Anterior cingulate cortex (tissue), 58 donors: ENCODE measurements around the gene KRTAP5-9.
"Not testable (repeated sequence)": the region's sequence is repeated elsewhere in the genome, so short reads cannot be mapped to it uniquely, and the experiment has no call there.

Experiments used
- DNase-seq, 58 donors: peaks; one replicate each; lab custom pipeline; 2025; lab: John Stamatoyannopoulos, UW

The KRTAP5-9 gene

DNA sequence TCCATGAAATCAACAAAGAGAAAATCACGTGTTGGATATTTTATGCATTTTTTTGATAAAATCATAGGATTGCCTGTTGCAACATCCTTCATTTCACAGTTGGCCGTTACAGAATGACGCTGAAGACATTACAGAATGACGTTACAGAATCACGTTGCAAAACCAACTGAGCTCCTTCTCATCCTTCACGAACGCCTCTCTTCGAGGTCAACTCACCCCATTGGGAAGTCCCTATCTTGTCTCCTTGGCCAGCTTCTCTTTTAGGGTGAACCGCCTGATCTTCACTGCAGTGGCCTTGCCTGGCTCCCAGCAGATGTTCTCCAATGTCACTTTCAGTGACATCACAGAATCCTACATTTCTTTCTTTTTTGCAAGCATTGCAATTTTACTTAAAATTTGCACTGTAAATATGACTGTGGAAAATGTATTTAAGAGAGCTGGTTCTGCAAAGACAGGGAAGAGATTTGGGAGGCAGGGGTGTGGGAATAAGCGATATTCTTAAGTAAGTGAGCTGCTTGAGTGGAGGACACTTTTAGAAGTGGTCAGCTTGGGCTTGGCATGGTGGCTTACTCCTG lies 16.1 kb upstream of the KRTAP5-9 start:
- no peak for DNase-seq

DNA sequence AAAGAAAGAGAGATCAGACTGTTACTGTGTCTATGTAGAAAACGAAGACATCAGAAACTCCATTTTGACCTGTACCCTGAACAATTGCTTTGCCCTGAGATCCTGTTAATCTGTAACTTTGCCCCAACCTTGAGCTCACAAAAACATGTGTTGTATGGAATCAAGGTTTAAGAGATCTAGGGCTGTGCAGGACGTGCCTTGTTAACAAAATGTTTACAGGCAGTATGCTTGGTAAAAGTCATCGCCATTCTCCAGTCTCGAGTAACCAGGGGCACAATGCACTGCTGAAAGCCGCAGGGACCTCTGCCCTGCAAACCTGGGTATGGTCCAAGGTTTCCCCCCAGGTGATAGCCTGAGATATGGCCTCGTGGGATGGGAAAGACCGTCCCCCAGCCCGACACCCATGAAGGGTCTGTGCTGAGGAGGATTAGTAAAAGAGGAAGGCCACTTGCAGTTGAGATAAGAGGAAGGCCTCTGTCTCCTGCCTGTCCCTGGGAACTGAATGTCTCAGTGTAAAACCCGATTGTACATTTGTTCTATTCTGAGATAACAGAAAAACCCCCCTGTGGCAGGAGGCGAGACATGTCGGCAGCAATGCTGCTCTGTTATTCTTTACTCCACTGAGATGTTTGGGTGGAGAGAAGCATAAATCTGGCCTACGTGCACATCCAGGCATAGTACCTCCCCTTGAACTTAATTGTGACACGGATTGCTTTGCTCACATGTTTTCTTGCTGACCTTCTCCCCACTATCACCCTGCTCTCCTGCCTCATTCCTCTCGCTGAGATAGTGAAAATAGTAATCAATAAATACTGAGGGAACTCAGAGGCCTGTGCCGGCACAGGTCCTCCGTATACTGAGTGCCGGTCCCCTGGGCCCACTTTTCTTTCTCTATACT lies 13.3 kb upstream of the KRTAP5-9 start:
- not testable (repeated sequence) for DNase-seq

DNA sequence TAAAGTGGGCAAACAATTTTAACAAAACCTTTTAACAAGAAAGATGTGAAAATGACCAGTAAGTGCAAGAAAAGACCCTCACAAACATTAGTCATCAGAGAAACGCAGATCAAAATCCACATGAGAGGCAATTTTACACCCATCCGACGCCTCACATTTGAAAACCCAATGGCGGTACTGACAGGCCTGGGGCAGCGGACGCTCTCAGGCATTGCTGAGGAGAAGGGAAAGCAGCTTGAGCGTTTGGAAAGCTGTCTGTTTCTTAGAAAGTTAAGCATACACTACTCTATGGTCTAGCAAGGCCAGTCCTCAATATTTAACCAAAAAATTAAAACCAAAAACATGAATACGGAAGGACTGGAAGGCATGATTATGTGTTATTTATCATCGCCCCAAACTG lies 12.4 kb upstream of the KRTAP5-9 start:
- DNase-seq, result no peak

DNA sequence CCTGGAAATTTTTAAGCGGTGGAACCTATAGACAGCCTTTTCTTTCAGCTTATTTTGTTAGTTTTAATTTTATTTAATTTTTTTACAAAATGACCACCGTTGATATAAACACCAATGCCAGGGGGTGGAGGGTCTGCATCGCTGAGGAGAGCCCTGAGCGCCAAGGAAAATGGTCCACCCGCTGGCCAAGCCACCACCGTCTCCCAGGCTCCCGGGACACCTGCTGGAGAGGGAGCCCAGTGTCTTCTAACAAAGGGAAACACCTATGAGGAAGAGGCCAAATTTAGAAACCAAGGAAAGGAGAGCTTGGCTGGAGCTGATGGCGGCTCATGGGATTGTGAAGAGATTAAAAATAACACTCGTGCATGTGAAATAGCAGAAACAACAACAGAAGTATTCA lies 10.7 kb upstream of the KRTAP5-9 start:
- no peak for DNase-seq

DNA sequence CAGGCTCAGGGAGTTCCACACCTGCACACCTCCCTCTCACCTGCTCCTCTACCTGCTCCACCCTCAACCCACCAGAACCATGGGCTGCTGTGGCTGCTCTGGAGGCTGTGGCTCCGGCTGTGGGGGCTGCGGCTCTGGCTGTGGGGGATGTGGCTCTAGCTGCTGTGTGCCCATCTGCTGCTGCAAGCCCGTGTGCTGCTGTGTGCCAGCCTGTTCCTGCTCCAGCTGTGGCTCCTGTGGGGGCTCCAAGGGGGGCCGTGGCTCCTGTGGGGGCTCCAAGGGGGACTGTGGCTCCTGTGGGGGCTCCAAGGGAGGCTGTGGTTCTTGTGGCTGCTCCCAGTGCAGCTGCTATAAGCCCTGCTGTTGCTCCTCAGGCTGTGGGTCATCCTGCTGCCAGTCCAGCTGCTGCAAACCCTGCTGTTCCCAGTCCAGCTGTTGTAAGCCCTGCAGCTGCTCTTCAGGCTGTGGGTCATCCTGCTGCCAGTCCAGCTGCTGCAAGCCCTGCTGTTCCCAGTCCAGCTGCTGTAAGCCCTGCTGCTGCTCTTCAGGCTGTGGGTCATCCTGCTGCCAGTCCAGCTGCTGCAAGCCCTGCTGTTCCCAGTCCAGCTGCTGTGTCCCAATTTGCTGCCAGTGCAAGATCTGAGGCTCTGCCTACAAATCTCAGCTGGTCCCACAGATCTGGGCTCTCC lies 10.1 kb upstream of the KRTAP5-9 start, which contains the start of gene KRTAP5-8:
KRTAP5-8 (plus strand) TSS at position 49 of the 689 bp plus-strand sequence; CDS start at position 80, 31 bp downstream.
- not testable (repeated sequence) for DNase-seq

DNA sequence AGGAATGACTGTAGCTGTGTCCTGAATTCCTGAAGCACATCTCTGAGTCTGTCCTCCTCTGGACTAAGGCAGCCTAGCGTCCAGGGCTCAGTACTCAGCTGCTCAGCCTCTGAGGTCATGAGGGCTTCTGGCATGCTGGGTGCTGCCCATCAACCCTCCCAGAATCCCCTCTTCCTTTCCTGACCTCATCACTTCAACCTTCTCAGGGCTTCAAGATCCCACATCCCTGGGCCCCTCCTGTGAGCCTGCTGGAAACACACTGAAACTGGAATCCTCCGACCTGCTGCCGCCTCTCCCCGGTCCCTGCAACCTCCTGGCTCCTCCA lies 9.6 kb upstream of the KRTAP5-9 start:
- DNase-seq, result no peak

DNA sequence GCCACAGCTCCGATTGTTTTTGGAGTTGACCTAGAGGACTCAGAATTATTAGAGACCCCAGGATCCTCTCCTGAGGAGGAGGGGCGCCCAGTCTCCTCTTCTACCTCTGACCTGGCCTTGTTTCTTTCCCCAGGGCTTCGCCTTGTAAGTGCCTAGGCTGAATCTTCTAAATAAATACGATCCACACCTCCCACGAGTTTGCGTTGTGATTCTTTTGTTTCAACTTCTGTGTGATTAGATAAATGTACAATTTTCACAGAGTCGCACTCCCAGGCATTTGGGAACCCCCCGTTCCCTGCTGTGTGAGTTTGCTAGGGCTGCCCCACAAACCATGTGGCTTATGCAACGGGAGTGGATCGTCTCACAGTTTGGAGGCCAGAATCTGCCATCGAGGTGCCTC lies 9.2 kb upstream of the KRTAP5-9 start:
- no peak for DNase-seq

DNA sequence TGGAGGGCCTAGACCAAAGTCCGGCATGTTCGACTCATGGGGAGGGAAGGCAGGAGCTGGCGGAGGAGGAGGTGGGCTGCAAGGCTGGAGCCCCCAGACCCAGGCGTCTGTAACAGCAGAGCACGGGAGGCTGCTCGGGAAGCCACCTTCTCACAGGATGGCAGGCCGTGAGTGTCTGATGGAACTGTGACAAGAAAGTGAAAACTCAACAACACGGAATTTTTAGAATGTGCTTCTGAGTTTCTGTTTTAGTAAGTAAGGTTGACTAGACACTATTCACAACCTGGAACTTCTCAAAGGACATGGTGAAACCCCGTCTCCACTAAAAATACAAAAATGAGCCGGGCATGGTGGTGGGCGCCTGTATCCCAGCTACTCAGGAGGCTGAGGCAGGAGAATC lies 8.2 kb upstream of the KRTAP5-9 start:
- not testable (repeated sequence) for DNase-seq

DNA sequence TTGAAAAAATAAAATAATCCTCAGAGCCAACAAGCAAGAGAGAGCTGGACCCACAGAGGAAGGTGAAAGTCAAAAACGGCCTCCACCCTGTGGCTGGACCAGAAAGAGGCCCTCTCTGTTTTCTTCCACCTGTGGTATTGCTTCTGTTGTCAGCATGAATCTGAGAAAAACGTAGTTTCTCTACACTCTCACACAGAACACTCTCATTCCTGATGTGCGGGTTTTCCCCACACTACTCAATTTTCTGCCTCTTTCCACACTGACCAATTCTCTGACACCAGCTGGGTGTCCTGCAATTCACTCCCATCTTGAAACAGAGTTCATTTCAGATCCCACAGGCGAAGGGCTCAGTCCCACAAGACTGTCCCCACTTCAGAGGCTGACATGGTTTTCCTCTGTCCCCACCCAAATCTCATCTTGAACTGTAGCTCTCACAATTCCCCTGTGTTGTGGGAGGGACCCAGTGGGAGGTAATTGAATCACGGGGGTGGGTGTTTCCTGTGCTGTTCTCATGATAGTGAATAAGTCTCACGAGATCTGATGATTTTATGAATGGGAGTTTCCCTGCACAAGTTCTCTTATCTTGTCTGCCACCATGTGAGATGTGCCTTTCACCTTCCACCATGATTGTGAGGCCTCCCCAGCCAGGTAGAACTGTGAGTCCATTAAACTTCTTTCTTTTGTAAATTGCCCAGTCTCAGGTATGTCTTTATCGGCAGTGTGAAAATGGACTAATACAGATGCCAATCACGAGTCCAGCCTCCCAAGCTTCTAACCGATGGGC lies 7.5 kb upstream of the KRTAP5-9 start:
- DNase-seq, result not testable (repeated sequence)

DNA sequence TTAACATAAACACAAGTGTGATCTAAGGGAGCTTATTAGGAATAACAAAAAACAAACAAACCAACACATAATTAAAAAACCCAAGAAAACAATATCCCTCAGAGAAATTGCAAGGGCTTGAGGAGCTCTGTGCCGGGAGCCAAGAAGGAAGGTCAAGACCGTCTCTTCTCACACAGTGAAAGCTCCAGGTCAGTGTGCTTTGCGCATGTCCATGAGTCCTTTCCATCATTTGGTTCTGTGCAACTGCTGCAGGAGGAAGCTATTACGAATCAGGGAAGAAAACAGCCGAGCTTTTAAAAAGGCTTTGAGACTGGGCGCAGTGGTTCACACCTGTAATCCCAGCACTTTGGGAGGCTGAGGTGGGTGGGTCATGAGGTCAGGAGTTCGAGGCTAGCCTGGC lies 5.8 kb upstream of the KRTAP5-9 start:
- DNase-seq, result no peak

DNA sequence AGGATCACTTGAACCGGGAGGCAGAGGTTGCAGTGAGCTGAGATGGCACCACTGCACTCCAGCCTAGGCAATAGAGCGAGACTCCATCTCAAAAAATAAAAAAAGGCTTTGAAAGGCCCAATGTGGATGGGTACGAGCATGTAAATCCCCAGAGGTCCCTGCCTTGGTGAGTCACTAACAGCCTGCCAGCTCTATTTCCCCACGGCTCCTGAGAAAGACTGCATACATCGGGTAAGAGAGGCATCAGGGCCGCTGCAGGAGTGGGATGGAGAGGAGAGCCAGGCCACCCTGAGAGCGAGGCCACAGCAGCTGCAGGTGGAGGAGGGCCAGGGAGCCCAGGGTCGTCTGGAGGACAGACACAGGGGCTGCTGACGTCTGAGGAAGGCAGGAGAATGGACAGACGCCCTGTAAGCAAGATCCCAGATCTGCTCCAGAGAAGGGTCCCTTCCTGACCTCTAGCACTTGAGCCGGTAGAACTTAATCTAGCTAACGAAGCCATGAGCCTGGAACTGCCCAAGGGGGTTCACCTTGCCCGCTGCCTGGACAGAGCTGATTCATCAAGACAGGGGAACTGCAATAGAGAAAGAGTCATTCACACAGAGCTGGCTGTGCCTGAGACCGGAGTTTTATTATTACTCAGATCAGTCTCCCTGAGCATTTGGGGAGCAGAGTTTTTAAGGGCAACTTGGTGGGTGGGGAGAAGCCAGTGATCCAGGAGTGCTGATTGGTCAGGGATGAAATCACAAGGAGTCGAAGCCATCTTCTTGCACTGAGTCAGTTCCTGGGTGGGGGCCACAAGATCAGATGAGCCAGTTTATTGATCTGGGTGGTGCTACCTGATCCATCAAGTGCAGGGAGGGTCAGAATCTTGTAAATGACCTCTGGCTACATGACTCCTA lies 5.1 kb upstream of the KRTAP5-9 start:
- no peak for DNase-seq

DNA sequence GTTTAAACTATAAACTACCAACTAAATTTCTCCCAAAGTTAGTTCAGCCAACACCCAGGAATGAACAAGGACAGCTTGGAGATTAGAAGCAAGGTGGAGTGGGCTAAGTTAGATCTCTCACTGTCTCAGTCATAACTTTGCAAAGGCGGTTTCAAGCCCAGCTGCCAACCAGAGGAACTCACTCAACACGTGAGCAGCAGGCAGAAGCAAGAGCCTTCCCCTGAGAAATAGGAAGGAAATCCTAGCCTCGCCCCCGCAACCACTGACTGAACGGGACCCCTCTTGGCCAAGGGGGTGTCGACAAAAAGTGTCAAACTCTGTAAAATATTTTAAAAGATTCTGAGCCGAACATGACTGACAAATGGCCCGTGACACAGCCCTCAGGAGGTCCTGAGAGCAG lies 4.4 kb upstream of the KRTAP5-9 start:
- no peak for DNase-seq

DNA sequence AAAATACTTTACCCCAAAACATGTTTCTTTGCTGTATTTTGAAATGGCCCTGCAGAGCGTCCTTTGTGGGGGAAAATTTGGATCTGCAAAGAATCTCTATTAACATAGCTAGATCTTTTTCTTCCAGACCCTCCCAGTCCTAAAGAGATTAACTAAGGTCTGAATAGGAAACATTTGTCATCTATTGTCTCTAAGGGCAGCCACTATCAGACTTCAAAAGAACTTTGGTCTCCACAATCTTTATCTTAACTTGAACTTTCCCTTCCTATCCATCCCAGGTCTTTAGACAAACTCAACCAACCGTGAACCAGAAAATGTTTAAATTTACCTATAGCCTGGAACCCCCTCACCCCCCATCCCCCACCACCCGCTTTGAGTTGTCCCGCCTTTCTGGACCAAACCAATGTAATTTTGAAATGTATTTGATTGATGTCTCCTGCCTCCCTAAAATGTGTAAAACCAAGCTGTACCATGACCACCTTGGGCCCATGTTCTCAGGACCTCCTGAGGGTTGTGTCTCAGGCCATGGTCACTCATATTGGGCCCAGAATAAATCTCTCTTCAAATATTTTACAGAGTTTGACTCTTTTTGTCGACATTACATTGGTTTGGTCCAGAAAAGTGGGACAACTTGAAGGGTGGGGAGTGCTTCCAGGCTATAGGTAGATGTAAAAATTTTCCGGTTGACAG lies 3.5 kb upstream of the KRTAP5-9 start:
- DNase-seq, result no peak

DNA sequence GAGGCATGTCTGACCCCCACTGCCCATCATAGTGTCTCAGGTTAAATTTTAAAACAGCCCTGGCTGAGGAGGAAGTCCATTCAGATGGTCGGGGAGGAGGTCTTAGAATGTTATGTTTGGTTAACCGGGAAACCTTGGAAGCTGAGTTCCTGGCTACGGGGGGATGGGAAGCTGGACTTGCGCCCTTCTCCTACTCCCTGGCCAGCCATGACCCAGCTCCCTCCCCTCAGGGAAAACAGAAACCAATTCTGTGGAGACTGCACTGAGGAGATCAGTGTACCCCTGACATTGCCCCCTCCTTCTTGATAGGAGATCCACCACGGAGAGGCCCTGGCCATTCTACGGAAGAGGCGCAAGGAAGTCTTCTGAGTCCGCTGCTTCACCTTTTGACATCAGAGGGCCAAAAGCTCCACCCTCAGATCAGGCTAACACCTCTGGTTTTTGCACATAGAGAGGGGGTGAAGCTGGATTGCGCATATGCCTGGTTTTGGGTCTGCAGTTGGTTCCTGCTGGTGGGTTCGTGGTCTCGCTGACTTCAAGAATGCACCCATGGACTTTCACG lies 2.7 kb upstream of the KRTAP5-9 start:
- no peak for DNase-seq

DNA sequence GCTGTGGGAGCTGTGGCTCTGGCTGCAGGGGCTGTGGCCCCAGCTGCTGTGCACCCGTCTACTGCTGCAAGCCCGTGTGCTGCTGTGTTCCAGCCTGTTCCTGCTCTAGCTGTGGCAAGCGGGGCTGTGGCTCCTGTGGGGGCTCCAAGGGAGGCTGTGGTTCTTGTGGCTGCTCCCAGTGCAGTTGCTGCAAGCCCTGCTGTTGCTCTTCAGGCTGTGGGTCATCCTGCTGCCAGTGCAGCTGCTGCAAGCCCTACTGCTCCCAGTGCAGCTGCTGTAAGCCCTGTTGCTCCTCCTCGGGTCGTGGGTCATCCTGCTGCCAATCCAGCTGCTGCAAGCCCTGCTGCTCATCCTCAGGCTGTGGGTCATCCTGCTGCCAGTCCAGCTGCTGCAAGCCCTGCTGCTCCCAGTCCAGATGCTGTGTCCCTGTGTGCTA lies 514 bp downstream of the KRTAP5-9 start:
- no peak for DNase-seq

DNA sequence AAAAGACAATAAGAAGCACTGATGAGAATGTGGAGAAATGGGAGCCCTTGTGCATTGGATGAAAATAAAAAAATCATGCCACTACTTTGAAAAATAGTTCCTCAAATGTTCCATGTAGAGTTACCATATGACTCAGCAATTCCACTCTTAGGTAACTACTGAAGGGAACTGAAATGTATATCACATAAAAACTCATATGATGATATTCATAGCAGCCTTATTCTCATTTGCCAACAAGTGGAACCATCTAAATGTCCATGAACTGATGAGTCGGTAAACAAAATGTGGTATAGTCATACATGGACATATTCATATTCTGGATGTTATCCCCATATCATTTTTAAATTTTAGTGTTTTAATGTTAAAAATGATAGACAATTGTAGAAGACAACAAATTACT lies 3.5 kb downstream of the KRTAP5-9 start:
- no peak for DNase-seq

DNA sequence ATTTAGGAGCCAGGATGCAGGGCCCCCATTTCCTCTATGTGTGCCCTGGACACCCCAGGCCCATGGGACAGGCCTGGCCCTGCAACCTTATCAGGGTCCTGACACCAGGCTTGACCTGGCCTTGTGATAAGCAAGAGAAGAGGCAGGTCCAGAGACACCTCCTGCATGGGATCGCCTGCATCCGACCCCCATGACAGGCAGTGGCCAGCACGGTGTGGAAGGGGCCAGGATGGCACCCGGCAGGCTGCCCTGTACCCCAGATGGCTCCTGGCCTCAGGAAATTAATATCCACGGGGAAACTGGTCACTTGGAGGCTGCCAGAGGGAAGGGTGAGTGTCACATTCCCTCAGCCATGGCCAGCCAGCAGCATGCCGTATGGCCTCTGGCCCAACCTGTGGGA lies 6.8 kb downstream of the KRTAP5-9 start:
- DNase-seq, result no peak

DNA sequence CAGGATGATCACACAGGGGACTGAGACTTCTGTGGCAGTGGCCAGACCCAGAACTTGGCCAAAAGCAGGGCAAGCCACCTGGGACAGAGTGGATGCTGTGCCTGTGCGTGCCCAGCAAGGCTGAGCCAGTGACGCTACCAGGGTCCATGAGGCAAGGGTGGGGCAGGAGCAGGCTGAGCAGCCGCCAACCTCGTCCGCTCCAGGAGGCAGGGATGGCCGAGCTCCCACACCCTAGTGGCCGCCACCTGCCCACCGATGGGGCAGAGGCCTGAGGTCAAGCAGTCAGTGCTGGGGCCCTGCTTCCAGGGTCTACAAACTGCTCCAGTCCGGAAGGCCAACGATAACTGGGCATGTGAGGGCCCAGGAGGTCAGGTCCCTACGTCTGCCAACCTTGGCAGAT lies 7.3 kb downstream of the KRTAP5-9 start:
- no peak for DNase-seq

DNA sequence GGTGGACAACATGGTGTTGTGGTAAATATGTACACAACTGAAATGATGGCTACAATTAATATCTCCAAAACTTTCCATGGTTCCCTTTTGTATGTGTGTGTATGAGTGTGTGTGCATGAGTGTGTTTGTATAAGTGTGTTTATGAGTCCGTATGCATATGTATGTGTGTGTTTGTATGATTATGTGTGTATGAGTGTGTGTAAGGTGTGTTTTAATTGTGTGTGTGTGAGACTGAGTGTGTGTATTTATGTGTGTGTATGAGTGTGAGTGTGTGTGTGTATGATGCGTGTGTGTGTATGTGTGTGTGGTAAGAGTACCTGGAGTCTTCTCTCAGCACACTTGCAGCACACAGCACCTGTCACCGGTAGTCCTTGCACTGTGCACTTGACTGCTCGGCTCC lies 7.8 kb downstream of the KRTAP5-9 start:
- no peak for DNase-seq
